ENCODE measurements around the gene ZNF618.

DNA sequence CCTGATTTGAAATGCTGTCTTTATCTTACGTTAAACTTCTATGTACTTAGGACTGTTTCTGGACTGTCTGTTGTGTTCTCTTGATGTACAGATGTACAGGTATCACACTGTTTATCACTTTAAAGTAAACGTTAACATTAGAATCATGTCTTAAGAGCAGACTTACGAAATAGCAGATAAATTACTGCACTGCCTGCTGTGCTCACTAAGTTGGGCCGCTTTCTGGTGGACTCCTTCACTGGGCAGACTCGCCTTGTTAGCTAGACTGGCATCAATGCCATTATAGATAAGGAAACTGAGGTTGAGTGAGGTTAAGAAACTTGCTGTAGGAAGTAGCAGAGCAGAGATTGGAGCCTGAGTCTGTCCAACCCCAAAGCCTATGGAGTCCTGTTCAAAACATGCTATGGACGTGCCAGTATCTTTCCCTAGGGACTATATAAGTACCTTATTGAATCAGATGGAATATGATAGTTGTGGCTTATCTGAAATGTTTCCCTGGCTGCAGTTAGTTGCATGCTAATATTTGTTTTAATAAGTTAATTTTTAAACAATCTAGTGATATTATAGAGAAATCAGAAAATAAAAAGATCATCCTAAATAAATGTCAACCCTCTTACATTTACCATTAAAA is 16.9 kb downstream of the ZNF618 start:
- TF ChIP-seq, protein P1, sequence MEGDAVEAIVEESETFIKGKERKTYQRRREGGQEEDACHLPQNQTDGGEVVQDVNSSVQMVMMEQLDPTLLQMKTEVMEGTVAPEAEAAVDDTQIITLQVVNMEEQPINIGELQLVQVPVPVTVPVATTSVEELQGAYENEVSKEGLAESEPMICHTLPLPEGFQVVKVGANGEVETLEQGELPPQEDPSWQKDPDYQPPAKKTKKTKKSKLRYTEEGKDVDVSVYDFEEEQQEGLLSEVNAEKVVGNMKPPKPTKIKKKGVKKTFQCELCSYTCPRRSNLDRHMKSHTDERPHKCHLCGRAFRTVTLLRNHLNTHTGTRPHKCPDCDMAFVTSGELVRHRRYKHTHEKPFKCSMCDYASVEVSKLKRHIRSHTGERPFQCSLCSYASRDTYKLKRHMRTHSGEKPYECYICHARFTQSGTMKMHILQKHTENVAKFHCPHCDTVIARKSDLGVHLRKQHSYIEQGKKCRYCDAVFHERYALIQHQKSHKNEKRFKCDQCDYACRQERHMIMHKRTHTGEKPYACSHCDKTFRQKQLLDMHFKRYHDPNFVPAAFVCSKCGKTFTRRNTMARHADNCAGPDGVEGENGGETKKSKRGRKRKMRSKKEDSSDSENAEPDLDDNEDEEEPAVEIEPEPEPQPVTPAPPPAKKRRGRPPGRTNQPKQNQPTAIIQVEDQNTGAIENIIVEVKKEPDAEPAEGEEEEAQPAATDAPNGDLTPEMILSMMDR (IDR thresholded peaks at IDR 0.05): no peak
- TF ChIP-seq POLR2A (IDR thresholded peaks at IDR 0.05) (no peak), POLR2AphosphoS5 (IDR thresholded peaks at IDR 0.05) (no peak)

All from prostate gland (tissue), 2 donors.